Activated T-cell treated with anti-CD3 and anti-CD28 coated beads for 48 hours (primary cell): ENCODE data around the gene MAGOHB.

Experiments used
- DNase-seq: peaks from one replicate; pipeline ENCODE4 v3.0.0-alpha.2; 2020; ENCODE audit warnings: low read depth

MAGOHB gene

GRCh38 chr12:10554228-10554755, 59.1 kb downstream of the MAGOHB start:
- no peak for DNase-seq
